Rectal smooth muscle tissue (tissue), 1 donor: ENCODE measurements around the gene DCTN1.

ENCODE experiments used
- H3K27ac ChIP-seq: one replicate; pipeline ENCODE4 v1.7.0; 2013; ENCODE audit warnings: low read depth, low read length, inconsistent platforms
- H3K27me3 ChIP-seq: one replicate; pipeline ENCODE4 v1.7.0; 2013; ENCODE audit warnings: low read length; ENCODE audit not compliant: control insufficient read depth, insufficient read depth
- H3K36me3 ChIP-seq: one replicate; pipeline ENCODE4 v1.7.0; 2013; ENCODE audit warnings: low read length; ENCODE audit not compliant: control insufficient read depth, insufficient read depth
- H3K4me1 ChIP-seq: one replicate; pipeline ENCODE4 v1.7.0; 2013; ENCODE audit warnings: low read length; ENCODE audit not compliant: control insufficient read depth, insufficient read depth
- H3K4me3 ChIP-seq: one replicate; pipeline ENCODE4 v1.7.0; 2013; ENCODE audit warnings: low read length
- H3K9ac ChIP-seq: one replicate; pipeline ENCODE4 v1.7.0; 2013; ENCODE audit warnings: low read length

The DCTN1 gene

GRCh38 chr2:74419345-74419744 lies 39.2 kb upstream of the DCTN1 start:
- Histone ChIP-seq H3K4me1 (peaks cover 2% of the 10 kb centered on the region), H3K27ac (no peak overlapping the region), H3K9ac (no peak overlapping the region), H3K36me3 (no peaks in the 10 kb centered on the region), H3K27me3 (no peaks in the 10 kb centered on the region), H3K4me3 (no peak overlapping the region)

- H3K27ac ChIP-seq: no peak overlapping the region
- peaks cover 4% of the 10 kb centered on the region for H3K4me1 ChIP-seq
- no peak overlapping the region for H3K4me3 ChIP-seq
- H3K36me3 ChIP-seq: no peaks in the 10 kb centered on the region
- H3K27me3 ChIP-seq: no peaks in the 10 kb centered on the region
- H3K9ac ChIP-seq: no peak overlapping the region
Measured at GRCh38 chr2:74418312-74418711, 38.2 kb upstream of the DCTN1 start.

- Histone ChIP-seq H3K36me3 (no peaks in the 10 kb centered on the region), H3K27me3 (no peaks in the 10 kb centered on the region), H3K4me1 (peaks cover 4% of the 10 kb centered on the region), H3K4me3 (no peak overlapping the region), H3K9ac (no peak overlapping the region), H3K27ac (no peak overlapping the region)
Measured at GRCh38 chr2:74417763-74418162, 37.7 kb upstream of the DCTN1 start.

GRCh38 chr2:74417197-74417596 lies 37.1 kb upstream of the DCTN1 start:
- H3K27me3 ChIP-seq: no peaks in the 10 kb centered on the region
- H3K9ac ChIP-seq: no peak overlapping the region
- H3K27ac ChIP-seq: no peak overlapping the region
- no peaks in the 10 kb centered on the region for H3K36me3 ChIP-seq
- no peak overlapping the region for H3K4me3 ChIP-seq
- H3K4me1 ChIP-seq: peaks cover 4% of the 10 kb centered on the region

GRCh38 chr2:74416778-74417177 lies 36.7 kb upstream of the DCTN1 start:
- no peaks in the 10 kb centered on the region for H3K36me3 ChIP-seq
- no peaks in the 10 kb centered on the region for H3K27me3 ChIP-seq
- H3K4me3 ChIP-seq: no peak overlapping the region
- no peak overlapping the region for H3K27ac ChIP-seq
- no peak overlapping the region for H3K9ac ChIP-seq
- H3K4me1 ChIP-seq: peaks cover 4% of the 10 kb centered on the region

- Histone ChIP-seq H3K27ac (no peak overlapping the region), H3K27me3 (no peaks in the 10 kb centered on the region), H3K4me3 (peak overlapping the region; percentile 70), H3K36me3 (no peaks in the 10 kb centered on the region), H3K9ac (no peak overlapping the region), H3K4me1 (peaks cover 4% of the 10 kb centered on the region)
Measured at GRCh38 chr2:74415762-74416395, 35.8 kb upstream of the DCTN1 start.

GRCh38 chr2:74414881-74415761 lies 35.0 kb upstream of the DCTN1 start:
- Histone ChIP-seq H3K27ac (no peak overlapping the region), H3K4me1 (peaks cover 4% of the 10 kb centered on the region), H3K4me3 (peak overlapping the region; percentile 70), H3K36me3 (no peaks in the 10 kb centered on the region), H3K9ac (peak overlapping the region; percentile 8), H3K27me3 (no peaks in the 10 kb centered on the region)

- Histone ChIP-seq H3K4me3 (peak overlapping the region; percentile 70), H3K27ac (no peak overlapping the region), H3K27me3 (no peaks in the 10 kb centered on the region), H3K4me1 (peaks cover 4% of the 10 kb centered on the region), H3K9ac (no peak overlapping the region), H3K36me3 (no peaks in the 10 kb centered on the region)
Measured at GRCh38 chr2:74414441-74414840, 34.3 kb upstream of the DCTN1 start.

GRCh38 chr2:74413001-74413698 lies 33.0 kb upstream of the DCTN1 start:
- no peak overlapping the region for H3K9ac ChIP-seq
- H3K27ac ChIP-seq: no peak overlapping the region
- H3K4me1 ChIP-seq: peaks cover 4% of the 10 kb centered on the region
- no peaks in the 10 kb centered on the region for H3K27me3 ChIP-seq
- no peaks in the 10 kb centered on the region for H3K36me3 ChIP-seq
- no peak overlapping the region for H3K4me3 ChIP-seq

GRCh38 chr2:74407682-74408081 lies 27.6 kb upstream of the DCTN1 start:
- Histone ChIP-seq H3K27me3 (no peaks in the 10 kb centered on the region), H3K9ac (no peak overlapping the region), H3K27ac (no peak overlapping the region), H3K4me1 (no peaks in the 10 kb centered on the region), H3K4me3 (no peak overlapping the region), H3K36me3 (no peaks in the 10 kb centered on the region)

- Histone ChIP-seq H3K27me3 (no peaks in the 10 kb centered on the region), H3K9ac (no peak overlapping the region), H3K27ac (no peak overlapping the region), H3K36me3 (no peaks in the 10 kb centered on the region), H3K4me3 (no peak overlapping the region), H3K4me1 (no peaks in the 10 kb centered on the region)
Measured at GRCh38 chr2:74406035-74406434, 25.9 kb upstream of the DCTN1 start.

GRCh38 chr2:74401891-74402290 lies 21.8 kb upstream of the DCTN1 start:
- no peak overlapping the region for H3K4me3 ChIP-seq
- H3K9ac ChIP-seq: no peak overlapping the region
- no peaks in the 10 kb centered on the region for H3K27me3 ChIP-seq
- no peaks in the 10 kb centered on the region for H3K4me1 ChIP-seq
- no peaks in the 10 kb centered on the region for H3K36me3 ChIP-seq
- no peak overlapping the region for H3K27ac ChIP-seq
